ENCODE data around the gene RSAD1. TPM values are rescaled to one million over a fixed set of nuclear protein-coding genes. Genes with fewer than 3 reads are reported as not detected.
A peak's percentile ranks its signal among the peaks of the same experiment; 100 is the strongest.

Gene RSAD1
- total and polyA plus RNA-seq, 4 donors: 10.8 to 22.7 (median 18.6) TPM

DNA sequence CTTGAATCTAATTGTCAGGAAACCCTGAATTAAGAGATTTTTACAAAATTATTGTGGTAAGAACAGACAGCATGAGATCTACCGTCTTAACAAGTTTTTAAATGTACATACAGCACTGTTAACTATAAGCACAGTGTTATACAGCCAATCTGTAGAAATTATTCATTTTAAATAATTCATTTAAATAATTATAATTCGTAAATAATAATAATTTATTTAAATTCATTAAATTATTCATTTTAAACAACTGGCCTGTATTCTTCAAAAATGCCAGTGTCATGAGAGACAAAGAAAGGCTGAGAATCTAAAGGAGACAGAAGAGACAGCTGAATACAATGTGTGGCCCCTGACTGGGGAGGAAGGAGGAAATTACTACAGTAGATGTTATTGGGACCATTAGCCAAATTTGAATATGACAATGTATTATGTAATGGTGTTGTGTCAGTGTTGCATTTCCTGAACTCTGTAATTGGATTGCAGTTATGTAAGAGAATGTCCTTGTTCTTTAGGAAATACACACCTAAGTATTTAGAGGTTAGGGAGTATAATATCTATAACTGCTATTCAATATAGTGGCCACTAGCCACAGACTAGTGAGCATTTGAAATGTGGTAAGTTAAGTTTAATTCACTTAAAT, 2.3 kb downstream of the RSAD1 start:
- Histone ChIP-seq H3K4me1 (ENCODE audit: control insufficient read depth in 4 of 4, insufficient read depth in 4 of 4, low read length in 3 of 4) (peaks cover 2 to 50% (median 39%) of the 10 kb centered on the region in 4 donors), H3K9ac (ENCODE audit: low read depth in 1 of 2, low read length in 2 of 2) (no peak overlapping the region), H3K9me3 (ENCODE audit: control insufficient read depth in 4 of 4, low read length in 3 of 4) (no peaks in the 10 kb centered on the region), H3K4me3 (ENCODE audit: low read depth in 1 of 3, low read length in 3 of 3) (no peak overlapping the region), H3K36me3 (ENCODE audit: control insufficient read depth in 4 of 4, insufficient read depth in 3 of 4, low read depth in 1 of 4, low read length in 3 of 4) (peaks cover 11 to 23% (median 19%) of the 10 kb centered on the region in 4 donors), H3K27me3 (ENCODE audit: control insufficient read depth in 4 of 4, insufficient read depth in 4 of 4, low read length in 3 of 4) (no peaks in the 10 kb centered on the region), H3K27ac (ENCODE audit: low read depth in 1 of 2, low read length in 2 of 2) (no peak overlapping the region)
- no peak for DNase-seq (ENCODE audit: low spot score)
- TF ChIP-seq TAF1 (conservative IDR thresholded peaks at IDR 0.05) (no peak), FOXA1 (IDR thresholded peaks at IDR 0.05) (no peak), HNF4A (conservative IDR thresholded peaks at IDR 0.05) (peak in 1 of 2 donors; percentile 5), EGR1 (IDR thresholded peaks at IDR 0.05; ENCODE audit: low read depth in 2 of 2) (no peak)
- TF ChIP-seq, protein P1, sequence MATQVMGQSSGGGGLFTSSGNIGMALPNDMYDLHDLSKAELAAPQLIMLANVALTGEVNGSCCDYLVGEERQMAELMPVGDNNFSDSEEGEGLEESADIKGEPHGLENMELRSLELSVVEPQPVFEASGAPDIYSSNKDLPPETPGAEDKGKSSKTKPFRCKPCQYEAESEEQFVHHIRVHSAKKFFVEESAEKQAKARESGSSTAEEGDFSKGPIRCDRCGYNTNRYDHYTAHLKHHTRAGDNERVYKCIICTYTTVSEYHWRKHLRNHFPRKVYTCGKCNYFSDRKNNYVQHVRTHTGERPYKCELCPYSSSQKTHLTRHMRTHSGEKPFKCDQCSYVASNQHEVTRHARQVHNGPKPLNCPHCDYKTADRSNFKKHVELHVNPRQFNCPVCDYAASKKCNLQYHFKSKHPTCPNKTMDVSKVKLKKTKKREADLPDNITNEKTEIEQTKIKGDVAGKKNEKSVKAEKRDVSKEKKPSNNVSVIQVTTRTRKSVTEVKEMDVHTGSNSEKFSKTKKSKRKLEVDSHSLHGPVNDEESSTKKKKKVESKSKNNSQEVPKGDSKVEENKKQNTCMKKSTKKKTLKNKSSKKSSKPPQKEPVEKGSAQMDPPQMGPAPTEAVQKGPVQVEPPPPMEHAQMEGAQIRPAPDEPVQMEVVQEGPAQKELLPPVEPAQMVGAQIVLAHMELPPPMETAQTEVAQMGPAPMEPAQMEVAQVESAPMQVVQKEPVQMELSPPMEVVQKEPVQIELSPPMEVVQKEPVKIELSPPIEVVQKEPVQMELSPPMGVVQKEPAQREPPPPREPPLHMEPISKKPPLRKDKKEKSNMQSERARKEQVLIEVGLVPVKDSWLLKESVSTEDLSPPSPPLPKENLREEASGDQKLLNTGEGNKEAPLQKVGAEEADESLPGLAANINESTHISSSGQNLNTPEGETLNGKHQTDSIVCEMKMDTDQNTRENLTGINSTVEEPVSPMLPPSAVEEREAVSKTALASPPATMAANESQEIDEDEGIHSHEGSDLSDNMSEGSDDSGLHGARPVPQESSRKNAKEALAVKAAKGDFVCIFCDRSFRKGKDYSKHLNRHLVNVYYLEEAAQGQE (IDR thresholded peaks at IDR 0.05): no peak
- 85% methylated on average over 2 of the region's 2 CpGs for WGBS

DNA sequence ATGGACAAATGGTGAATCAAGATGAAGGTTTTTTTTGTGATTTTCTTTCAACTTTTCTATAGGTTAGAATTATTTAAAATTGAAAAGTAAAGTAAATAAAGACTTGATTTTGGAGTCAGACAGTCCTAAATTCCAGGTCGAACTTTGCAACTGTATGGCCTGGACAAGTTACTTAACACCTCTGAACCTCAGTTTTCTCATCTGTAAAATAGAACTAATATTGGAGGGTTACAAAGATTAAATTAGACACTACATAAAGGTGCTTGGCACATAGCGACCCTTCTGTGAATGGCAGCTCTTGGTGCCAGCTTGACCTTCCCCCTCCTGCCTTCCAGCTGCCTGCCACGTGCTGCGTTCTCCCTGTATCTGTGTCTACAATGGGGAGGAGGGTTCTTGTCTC, 3.0 kb downstream of the RSAD1 start:
- TF ChIP-seq, protein P1 (IDR thresholded peaks at IDR 0.05): no peak
- TF ChIP-seq TAF1 (conservative IDR thresholded peaks at IDR 0.05) (no peak), JUND (IDR thresholded peaks at IDR 0.05) (no peak), RAD21 (IDR thresholded peaks at IDR 0.05) (no peak), HNF4G (IDR thresholded peaks at IDR 0.05) (no peak), HNF4A (conservative IDR thresholded peaks at IDR 0.05) (no peak), FOXA2 (IDR thresholded peaks at IDR 0.05) (no peak), RXRA (IDR thresholded peaks at IDR 0.05) (no peak), FOXA1 (IDR thresholded peaks at IDR 0.05) (no peak), NR2F2 (IDR thresholded peaks at IDR 0.05) (no peak), GABPA (IDR thresholded peaks at IDR 0.05 in 1 of 2, conservative IDR thresholded peaks at IDR 0.05 in 1 of 2) (no peak)
- TF ChIP-seq, protein P2, sequence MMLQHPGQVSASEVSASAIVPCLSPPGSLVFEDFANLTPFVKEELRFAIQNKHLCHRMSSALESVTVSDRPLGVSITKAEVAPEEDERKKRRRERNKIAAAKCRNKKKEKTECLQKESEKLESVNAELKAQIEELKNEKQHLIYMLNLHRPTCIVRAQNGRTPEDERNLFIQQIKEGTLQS (IDR thresholded peaks at IDR 0.05): no peak
- TF ChIP-seq, protein P3, sequence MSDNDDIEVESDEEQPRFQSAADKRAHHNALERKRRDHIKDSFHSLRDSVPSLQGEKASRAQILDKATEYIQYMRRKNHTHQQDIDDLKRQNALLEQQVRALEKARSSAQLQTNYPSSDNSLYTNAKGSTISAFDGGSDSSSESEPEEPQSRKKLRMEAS (IDR thresholded peaks at IDR 0.05): no peak
- TF ChIP-seq, protein P4, sequence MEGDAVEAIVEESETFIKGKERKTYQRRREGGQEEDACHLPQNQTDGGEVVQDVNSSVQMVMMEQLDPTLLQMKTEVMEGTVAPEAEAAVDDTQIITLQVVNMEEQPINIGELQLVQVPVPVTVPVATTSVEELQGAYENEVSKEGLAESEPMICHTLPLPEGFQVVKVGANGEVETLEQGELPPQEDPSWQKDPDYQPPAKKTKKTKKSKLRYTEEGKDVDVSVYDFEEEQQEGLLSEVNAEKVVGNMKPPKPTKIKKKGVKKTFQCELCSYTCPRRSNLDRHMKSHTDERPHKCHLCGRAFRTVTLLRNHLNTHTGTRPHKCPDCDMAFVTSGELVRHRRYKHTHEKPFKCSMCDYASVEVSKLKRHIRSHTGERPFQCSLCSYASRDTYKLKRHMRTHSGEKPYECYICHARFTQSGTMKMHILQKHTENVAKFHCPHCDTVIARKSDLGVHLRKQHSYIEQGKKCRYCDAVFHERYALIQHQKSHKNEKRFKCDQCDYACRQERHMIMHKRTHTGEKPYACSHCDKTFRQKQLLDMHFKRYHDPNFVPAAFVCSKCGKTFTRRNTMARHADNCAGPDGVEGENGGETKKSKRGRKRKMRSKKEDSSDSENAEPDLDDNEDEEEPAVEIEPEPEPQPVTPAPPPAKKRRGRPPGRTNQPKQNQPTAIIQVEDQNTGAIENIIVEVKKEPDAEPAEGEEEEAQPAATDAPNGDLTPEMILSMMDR (IDR thresholded peaks at IDR 0.05; ENCODE audit: low read depth, low read length, missing input control): no peak
- TF ChIP-seq, protein P5, sequence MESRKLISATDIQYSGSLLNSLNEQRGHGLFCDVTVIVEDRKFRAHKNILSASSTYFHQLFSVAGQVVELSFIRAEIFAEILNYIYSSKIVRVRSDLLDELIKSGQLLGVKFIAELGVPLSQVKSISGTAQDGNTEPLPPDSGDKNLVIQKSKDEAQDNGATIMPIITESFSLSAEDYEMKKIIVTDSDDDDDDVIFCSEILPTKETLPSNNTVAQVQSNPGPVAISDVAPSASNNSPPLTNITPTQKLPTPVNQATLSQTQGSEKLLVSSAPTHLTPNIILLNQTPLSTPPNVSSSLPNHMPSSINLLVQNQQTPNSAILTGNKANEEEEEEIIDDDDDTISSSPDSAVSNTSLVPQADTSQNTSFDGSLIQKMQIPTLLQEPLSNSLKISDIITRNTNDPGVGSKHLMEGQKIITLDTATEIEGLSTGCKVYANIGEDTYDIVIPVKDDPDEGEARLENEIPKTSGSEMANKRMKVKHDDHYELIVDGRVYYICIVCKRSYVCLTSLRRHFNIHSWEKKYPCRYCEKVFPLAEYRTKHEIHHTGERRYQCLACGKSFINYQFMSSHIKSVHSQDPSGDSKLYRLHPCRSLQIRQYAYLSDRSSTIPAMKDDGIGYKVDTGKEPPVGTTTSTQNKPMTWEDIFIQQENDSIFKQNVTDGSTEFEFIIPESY (IDR thresholded peaks at IDR 0.05): no peak
- Histone ChIP-seq H3K27me3 (ENCODE audit: control insufficient read depth in 4 of 4, insufficient read depth in 4 of 4, low read length in 3 of 4) (no peaks in the 10 kb centered on the region), H3K4me3 (ENCODE audit: low read depth in 1 of 3, low read length in 3 of 3) (no peak overlapping the region), H3K27ac (ENCODE audit: low read depth in 1 of 2, low read length in 2 of 2) (peak overlapping the region; percentile 17), H3K9me3 (ENCODE audit: control insufficient read depth in 4 of 4, low read length in 3 of 4) (no peaks in the 10 kb centered on the region), H3K4me1 (ENCODE audit: control insufficient read depth in 4 of 4, insufficient read depth in 4 of 4, low read length in 3 of 4) (peaks cover 1 to 47% (median 37%) of the 10 kb centered on the region in 4 donors), H3K36me3 (ENCODE audit: control insufficient read depth in 4 of 4, insufficient read depth in 3 of 4, low read depth in 1 of 4, low read length in 3 of 4) (peaks cover 11 to 23% (median 19%) of the 10 kb centered on the region in 4 donors), H3K9ac (ENCODE audit: low read depth in 1 of 2, low read length in 2 of 2) (no peak overlapping the region)
- 58% methylated on average over 4 of the region's 4 CpGs for WGBS
- DNase-seq (ENCODE audit: low spot score): no peak

Measured in liver (tissue), 9 donors.